GM12878 (cell line): ENCODE measurements around the gene THOC6. TPM values are rescaled to one million over a fixed set of nuclear protein-coding genes. Genes with fewer than 3 reads are reported as not detected.
"Not testable (repeated sequence)": the region's sequence is repeated elsewhere in the genome, so short reads cannot be mapped to it uniquely, and the experiment has no call there.

Experiments used
- ATAC-seq: fragments of 200-7000 bp; cut with Tn5 transposase; 3 replicates; pipeline ENCODE4 v1.9.1; 2020; ENCODE audit warnings: mild to moderate bottlenecking, moderate library complexity
- BruUV-seq: library from RNA; stranded (reverse); fragments of 400-500 nt; replicated peaks from 2 replicates; lab custom pipeline; 2021; lab: Mats Ljungman, UMichigan
- CTCF ChIA-PET: fragments of 300-600 bp; sonication (Branson Sonifier 250); formaldehyde crosslinking; extraction: SDS; loops from one replicate; lab custom pipeline; 2021; ENCODE audit warnings: inconsistent platforms; lab: Yijun Ruan, JAX
- POLR2A ChIA-PET: fragments of 350-600 bp; formaldehyde crosslinking; extraction: SDS; loops from one replicate; lab custom pipeline; 2021; ENCODE audit warnings: inconsistent platforms; lab: Charles Lee
- RAD21 ChIA-PET: fragments of 300-600 bp; sonication (Branson Sonifier 250); formaldehyde crosslinking; loops from one replicate; lab custom pipeline; 2023; ENCODE audit warnings: antibody characterized with exemption; ENCODE audit not compliant: unreplicated experiment; lab: Charles Lee
- SMC1A ChIA-PET: fragments of 300-600 bp; sonication (Branson Sonifier 250); formaldehyde crosslinking; loops from one replicate; lab custom pipeline; 2023; ENCODE audit not compliant: unreplicated experiment, uncharacterized antibody; lab: Charles Lee
- DNase-seq: peaks from one replicate; pipeline ENCODE4 v3.0.0-alpha.2; 2011; ENCODE audit warnings: low read depth, low spot score
- FAIRE-seq: peaks from 3 replicates; lab custom pipeline; 2011; peaks lifted over from hg19 to GRCh38; lab: Jason Lieb, UNC
- H2AFZ ChIP-seq: 2 replicates; pipeline ENCODE4 v1.6.0; 2011; ENCODE audit warnings: low read depth, low read length, control low read depth; ENCODE audit not compliant: control insufficient read depth
- H3K27ac ChIP-seq: 2 replicates; pipeline ENCODE4 v1.5.1; 2011; ENCODE audit warnings: control low read depth; ENCODE audit not compliant: control insufficient read depth, insufficient read depth
- H3K27me3 ChIP-seq, 2 experiments: replicated peaks in 1 of 2; 2 replicates each; pipeline versions ENCODE4 v1.6.0 to v1.6.1; 2011; ENCODE audit warnings: low read length in 1 of 2; ENCODE audit not compliant: control insufficient read depth in 2 of 2, insufficient read depth in 2 of 2
- H3K36me3 ChIP-seq, 2 experiments: 2 replicates each; pipeline ENCODE4 v1.5.1; 2011; ENCODE audit warnings: low read length in 1 of 2; ENCODE audit not compliant: control insufficient read depth in 2 of 2, insufficient read depth in 2 of 2
- H3K4me1 ChIP-seq: 2 replicates; pipeline ENCODE4 v1.6.1; 2011; ENCODE audit warnings: mild to moderate bottlenecking, low read length, moderate library complexity, mixed read lengths; ENCODE audit not compliant: control insufficient read depth, insufficient read depth
- H3K4me2 ChIP-seq: 2 replicates; pipeline ENCODE4 v1.6.0; 2011; ENCODE audit warnings: control low read depth; ENCODE audit not compliant: control insufficient read depth, insufficient read depth
- H3K4me3 ChIP-seq: fragments of 200-600 bp; sonication (generic); 2 replicates; pipeline ENCODE4 v1.5.1; 2016
- H3K79me2 ChIP-seq: 2 replicates; pipeline ENCODE4 v1.6.0; 2011; ENCODE audit warnings: low read length; ENCODE audit not compliant: control insufficient read depth, insufficient read depth
- H3K9ac ChIP-seq: 2 replicates; pipeline ENCODE4 v1.8.0; 2011; ENCODE audit warnings: low read length, control low read depth, mixed read lengths; ENCODE audit not compliant: control insufficient read depth, insufficient read depth
- H3K9me3 ChIP-seq: replicated peaks from 3 replicates; pipeline ENCODE4 v1.5.1; 2011; ENCODE audit warnings: mild to moderate bottlenecking, low read length; ENCODE audit not compliant: control insufficient read depth, insufficient read depth
- H4K20me1 ChIP-seq: 2 replicates; pipeline ENCODE4 v1.6.0; 2011; ENCODE audit not compliant: control insufficient read depth, insufficient read depth
- ATF7 ChIP-seq: fragments of 450-650 bp; IDR thresholded peaks from 2 replicates; pipeline ENCODE4 v1.6.1; 2016; ENCODE audit warnings: low read depth, mild to moderate bottlenecking
- CBFB ChIP-seq: IDR thresholded peaks from 2 replicates; pipeline ENCODE4 v1.6.1; 2016; ENCODE audit warnings: antibody characterized with exemption, low read depth
- MTA2 ChIP-seq: fragments of 450-650 bp; IDR thresholded peaks from 2 replicates; pipeline ENCODE4 v1.6.1; 2016; ENCODE audit warnings: low read depth, mild to moderate bottlenecking, moderate library complexity
- RAD51 ChIP-seq: fragments of 450-650 bp; IDR thresholded peaks from 2 replicates; pipeline ENCODE4 v1.6.1; 2016; ENCODE audit warnings: moderate library complexity, mild to moderate bottlenecking, inconsistent platforms
- RUNX3 ChIP-seq: IDR thresholded peaks from 2 replicates; pipeline ENCODE4 v1.6.1; 2012; ENCODE audit warnings: low read length, inconsistent platforms
- STAT3 ChIP-seq: IDR thresholded peaks from 2 replicates; pipeline ENCODE4 v1.6.1; 2011; ENCODE audit warnings: low read depth, low read length, improper control_type of control experiment
- ZNF217 ChIP-seq: fragments of 450-650 bp; IDR thresholded peaks from 2 replicates; pipeline ENCODE4 v1.6.1; 2017; ENCODE audit warnings: antibody characterized with exemption, mild to moderate bottlenecking
- WGBS: methylation state at CpG from one replicate; pipeline ENCODE4 v1.1.6; 2016; ENCODE audit warnings: low lambda C conversion rate; ENCODE audit not compliant: insufficient replicate concordance, insufficient coverage; ENCODE audit errors: missing lambda C conversion rate; 5-methylcytosine and 5-hydroxymethylcytosine counted together
- in situ Hi-C: fragments of 300-500 bp; cut with MboI; formaldehyde crosslinking; loops from 9 replicates; pipeline ENCODE4 v1.14.3; 2018; ENCODE audit warnings: mixed read lengths
- intact Hi-C: fragments of 100-400 bp; cut with micrococcal nuclease; formaldehyde crosslinking; loops from one replicate; pipeline ENCODE4 v1.14.2; 2022; ENCODE audit not compliant: unreplicated experiment
- polyA plus RNA-seq, 11 experiments: library from polyadenylated mRNA; depleted of rRNA in 4 of 11; unstranded in 6 of 11; stranded (reverse) in 5 of 11; fragments of >200 nt; fragmentation: Nextera tagmentation in 4 of 11; fragmentation: Illumina TruSeq in 1 of 11; extraction: Ambion mirVana in 4 of 11; extraction: Trizol in 1 of 11; gene quantifications; 1 replicate in 1 of 11; 2 replicates in 10 of 11; pipeline versions ENCODE4 v1.2.1 to v1.2.3, GENCODE V29; 2011 to 2016; ENCODE audit warnings: inconsistent platforms in 2 of 11, missing spikeins in 2 of 11, low read depth in 1 of 11
- total RNA-seq, 4 experiments: library from RNA; depleted of rRNA in 3 of 4; stranded (reverse); fragments of >200 nt in 3 of 4; fragmentation: Illumina TruSeq in 1 of 4; extraction: Trizol in 1 of 4; gene quantifications; 2 replicates each; pipeline versions ENCODE4 v1.2.1 to v1.2.3, GENCODE V29; 2013 to 2021
- TF ChIP-seq, protein P1 (sequence below): IDR thresholded peaks from 2 replicates; pipeline ENCODE4 v1.6.1; 2012; ENCODE audit warnings: low read depth, low read length, improper control_type of control experiment
- TF ChIP-seq, protein P2 (sequence below): IDR thresholded peaks from 2 replicates; pipeline ENCODE4 v1.6.1; 2012; ENCODE audit warnings: mild to moderate bottlenecking, low read depth, low read length
- TF ChIP-seq, protein P3 (sequence below): fragments of 450-650 bp; IDR thresholded peaks from 2 replicates; pipeline ENCODE4 v1.6.1; 2017; ENCODE audit warnings: mild to moderate bottlenecking

Gene THOC6
- total and polyA plus RNA-seq, 10 of the 15 experiments (the other 5 are each of a cell fraction or from before 2014, with no cell fraction given): 1.0 to 54.4 (median 27.9) TPM

DNA sequence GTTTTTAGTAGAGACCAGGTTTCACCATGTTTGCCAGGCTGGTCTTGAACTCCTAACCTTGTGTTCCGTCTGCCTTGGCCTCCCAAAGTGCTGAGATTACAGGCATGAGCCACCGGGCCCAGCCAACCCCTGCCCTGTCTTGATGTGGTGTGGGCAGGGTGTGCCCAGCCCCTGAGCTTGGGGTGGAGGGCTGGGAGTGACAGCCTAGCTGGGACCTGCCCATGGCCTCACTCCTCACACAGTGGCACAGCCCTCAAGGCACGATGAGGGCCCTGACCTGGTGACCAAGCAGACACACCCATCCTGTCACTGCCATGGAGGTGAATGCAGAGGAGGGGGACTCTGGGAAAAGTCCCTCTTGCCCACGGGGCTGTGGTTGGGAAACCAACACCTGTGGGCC, 44.7 kb downstream of the THOC6 start:
- ChIA-PET CTCF (no interaction called here), RAD21 (no interaction called here), POLR2A (no interaction called here), SMC1A (interaction anchor here (6.1 kb wide), 1 partner anchor 8 kb away, joined by 52 read pairs; no protein-coding TSS in a partner anchor)
- no TSS peak for BruUV-seq
- H3K4me2 ChIP-seq: no peak overlapping the region
- FAIRE-seq (no peak), ATAC-seq (no peak), DNase-seq (no peak)
- no peak overlapping the region for H3K4me3 ChIP-seq
- H4K20me1 ChIP-seq: no peaks in the 10 kb centered on the region
- TF ChIP-seq, protein P1, sequence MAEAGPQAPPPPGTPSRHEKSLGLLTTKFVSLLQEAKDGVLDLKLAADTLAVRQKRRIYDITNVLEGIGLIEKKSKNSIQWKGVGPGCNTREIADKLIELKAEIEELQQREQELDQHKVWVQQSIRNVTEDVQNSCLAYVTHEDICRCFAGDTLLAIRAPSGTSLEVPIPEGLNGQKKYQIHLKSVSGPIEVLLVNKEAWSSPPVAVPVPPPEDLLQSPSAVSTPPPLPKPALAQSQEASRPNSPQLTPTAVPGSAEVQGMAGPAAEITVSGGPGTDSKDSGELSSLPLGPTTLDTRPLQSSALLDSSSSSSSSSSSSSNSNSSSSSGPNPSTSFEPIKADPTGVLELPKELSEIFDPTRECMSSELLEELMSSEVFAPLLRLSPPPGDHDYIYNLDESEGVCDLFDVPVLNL: no peak
- TF ChIP-seq RAD51: no peak
- no peak for TF ChIP-seq ATF7
- TF ChIP-seq, protein P2, sequence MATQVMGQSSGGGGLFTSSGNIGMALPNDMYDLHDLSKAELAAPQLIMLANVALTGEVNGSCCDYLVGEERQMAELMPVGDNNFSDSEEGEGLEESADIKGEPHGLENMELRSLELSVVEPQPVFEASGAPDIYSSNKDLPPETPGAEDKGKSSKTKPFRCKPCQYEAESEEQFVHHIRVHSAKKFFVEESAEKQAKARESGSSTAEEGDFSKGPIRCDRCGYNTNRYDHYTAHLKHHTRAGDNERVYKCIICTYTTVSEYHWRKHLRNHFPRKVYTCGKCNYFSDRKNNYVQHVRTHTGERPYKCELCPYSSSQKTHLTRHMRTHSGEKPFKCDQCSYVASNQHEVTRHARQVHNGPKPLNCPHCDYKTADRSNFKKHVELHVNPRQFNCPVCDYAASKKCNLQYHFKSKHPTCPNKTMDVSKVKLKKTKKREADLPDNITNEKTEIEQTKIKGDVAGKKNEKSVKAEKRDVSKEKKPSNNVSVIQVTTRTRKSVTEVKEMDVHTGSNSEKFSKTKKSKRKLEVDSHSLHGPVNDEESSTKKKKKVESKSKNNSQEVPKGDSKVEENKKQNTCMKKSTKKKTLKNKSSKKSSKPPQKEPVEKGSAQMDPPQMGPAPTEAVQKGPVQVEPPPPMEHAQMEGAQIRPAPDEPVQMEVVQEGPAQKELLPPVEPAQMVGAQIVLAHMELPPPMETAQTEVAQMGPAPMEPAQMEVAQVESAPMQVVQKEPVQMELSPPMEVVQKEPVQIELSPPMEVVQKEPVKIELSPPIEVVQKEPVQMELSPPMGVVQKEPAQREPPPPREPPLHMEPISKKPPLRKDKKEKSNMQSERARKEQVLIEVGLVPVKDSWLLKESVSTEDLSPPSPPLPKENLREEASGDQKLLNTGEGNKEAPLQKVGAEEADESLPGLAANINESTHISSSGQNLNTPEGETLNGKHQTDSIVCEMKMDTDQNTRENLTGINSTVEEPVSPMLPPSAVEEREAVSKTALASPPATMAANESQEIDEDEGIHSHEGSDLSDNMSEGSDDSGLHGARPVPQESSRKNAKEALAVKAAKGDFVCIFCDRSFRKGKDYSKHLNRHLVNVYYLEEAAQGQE: no peak
- TF ChIP-seq ZNF217: no peak
- no peak for TF ChIP-seq STAT3
- no peak for TF ChIP-seq CBFB
- TF ChIP-seq RUNX3: no peak
- TF ChIP-seq, protein P3, sequence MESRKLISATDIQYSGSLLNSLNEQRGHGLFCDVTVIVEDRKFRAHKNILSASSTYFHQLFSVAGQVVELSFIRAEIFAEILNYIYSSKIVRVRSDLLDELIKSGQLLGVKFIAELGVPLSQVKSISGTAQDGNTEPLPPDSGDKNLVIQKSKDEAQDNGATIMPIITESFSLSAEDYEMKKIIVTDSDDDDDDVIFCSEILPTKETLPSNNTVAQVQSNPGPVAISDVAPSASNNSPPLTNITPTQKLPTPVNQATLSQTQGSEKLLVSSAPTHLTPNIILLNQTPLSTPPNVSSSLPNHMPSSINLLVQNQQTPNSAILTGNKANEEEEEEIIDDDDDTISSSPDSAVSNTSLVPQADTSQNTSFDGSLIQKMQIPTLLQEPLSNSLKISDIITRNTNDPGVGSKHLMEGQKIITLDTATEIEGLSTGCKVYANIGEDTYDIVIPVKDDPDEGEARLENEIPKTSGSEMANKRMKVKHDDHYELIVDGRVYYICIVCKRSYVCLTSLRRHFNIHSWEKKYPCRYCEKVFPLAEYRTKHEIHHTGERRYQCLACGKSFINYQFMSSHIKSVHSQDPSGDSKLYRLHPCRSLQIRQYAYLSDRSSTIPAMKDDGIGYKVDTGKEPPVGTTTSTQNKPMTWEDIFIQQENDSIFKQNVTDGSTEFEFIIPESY: no peak
- no peak for TF ChIP-seq MTA2
- H2AFZ ChIP-seq: no peak overlapping the region
- 48% methylated on average over 4 of the region's 4 CpGs for WGBS
- H3K79me2 ChIP-seq: peaks cover 25% of the 10 kb centered on the region
- no peaks in the 10 kb centered on the region for H3K9me3 ChIP-seq
- in situ Hi-C loops (no loop called here), intact Hi-C loops (no loop called here)
- peaks cover 22% of the 10 kb centered on the region for H3K4me1 ChIP-seq
- H3K9ac ChIP-seq: no peak overlapping the region
- H3K27ac ChIP-seq: no peak overlapping the region; the same call in 1 of the 2 replicates
- no peaks in the 10 kb centered on the region; a peak in 2 of 4 replicates for H3K36me3 ChIP-seq
- H3K27me3 ChIP-seq: no peaks in the 10 kb centered on the region

DNA sequence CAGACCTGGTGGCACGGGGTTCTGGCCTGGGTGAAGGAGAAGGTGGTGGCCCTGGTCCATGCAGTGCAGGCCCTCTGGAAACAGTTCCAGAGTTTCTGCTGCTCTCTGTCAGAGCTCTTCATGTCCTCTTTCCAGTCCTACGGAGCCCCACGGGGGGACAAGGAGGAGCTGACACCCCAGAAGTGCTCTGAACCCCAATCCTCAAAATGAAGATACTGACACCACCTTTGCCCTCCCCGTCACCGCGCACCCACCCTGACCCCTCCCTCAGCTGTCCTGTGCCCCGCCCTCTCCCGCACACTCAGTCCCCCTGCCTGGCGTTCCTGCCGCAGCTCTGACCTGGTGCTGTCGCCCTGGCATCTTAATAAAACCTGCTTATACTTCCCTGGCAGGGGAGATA, 45.3 kb downstream of the THOC6 start:
- peaks cover 29% of the 10 kb centered on the region for H3K4me1 ChIP-seq
- CTCF ChIA-PET: interaction anchor here (0.8 kb wide), 1 partner anchor 10 kb away, joined by 4 read pairs; no protein-coding TSS in a partner anchor
- H3K9ac ChIP-seq, DNase-seq, H3K27ac ChIP-seq, H4K20me1 ChIP-seq, intact Hi-C loops, in situ Hi-C loops, SMC1A ChIA-PET, H2AFZ ChIP-seq, H3K9me3 ChIP-seq, H3K36me3 ChIP-seq, H3K4me2 ChIP-seq, H3K4me3 ChIP-seq, FAIRE-seq, POLR2A ChIA-PET, RAD21 ChIA-PET, H3K27me3 ChIP-seq, ATAC-seq: not testable (repeated sequence)
- 73% methylated on average over 5 of the region's 11 CpGs for WGBS
- H3K79me2 ChIP-seq: peaks cover 25% of the 10 kb centered on the region
- TSS peak; percentile 56 for BruUV-seq
